GM12864 (cell line): ENCODE measurements around the gene CASKIN1.
"Not testable (repeated sequence)": the region's sequence is repeated elsewhere in the genome, so short reads cannot be mapped to it uniquely, and the experiment has no call there.

Source experiments
- DNase-seq: peaks from one replicate; pipeline ENCODE4 v3.0.0-alpha.2; 2011; ENCODE audit warnings: low read depth
- H3K4me3 ChIP-seq: 2 replicates; pipeline ENCODE4 v1.5.1; 2011; ENCODE audit warnings: mild to moderate bottlenecking, low read depth, low read length, control low read depth
- TF ChIP-seq, protein P1 (sequence below): IDR thresholded peaks from 2 replicates; pipeline ENCODE4 v1.5.1; 2011; ENCODE audit warnings: low read depth, mild to moderate bottlenecking, moderate library complexity, low read length, control low read depth, inconsistent platforms; ENCODE audit errors: missing control alignments

CASKIN1 gene

DNA sequence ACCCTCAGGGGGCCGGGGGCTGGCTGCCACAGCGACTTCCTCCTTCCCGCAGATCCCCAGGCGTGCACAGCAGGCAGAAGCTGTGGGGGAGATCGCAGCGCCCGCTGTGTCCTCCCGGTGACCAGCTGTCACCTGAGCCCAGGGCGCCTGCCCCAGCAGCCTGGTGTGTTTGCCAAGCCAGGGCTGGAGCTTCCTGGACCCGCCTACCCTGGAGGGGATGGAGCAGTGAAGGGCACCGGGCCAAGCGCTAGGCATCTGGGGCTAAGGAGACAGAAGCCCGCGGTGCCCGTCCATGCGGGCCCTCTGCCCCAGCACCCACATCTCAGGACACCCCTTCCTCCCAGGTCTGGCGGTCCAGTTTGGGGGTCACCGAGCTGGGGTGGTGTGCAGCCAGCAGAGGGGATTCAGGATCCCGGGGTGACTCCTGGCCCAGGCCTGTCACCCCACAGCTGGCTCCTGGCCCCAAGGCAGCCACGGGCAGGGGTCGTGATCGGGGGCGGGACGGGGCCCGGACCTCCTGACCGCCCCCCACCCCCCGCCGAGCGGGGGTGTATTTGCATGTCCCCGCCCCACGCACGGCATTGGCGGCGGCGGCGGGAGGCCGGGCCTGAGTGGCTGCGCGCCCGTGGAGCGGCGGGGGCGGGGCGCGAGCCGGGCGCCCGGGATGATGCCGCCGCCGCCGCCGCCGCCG, 48.3 kb downstream of the CASKIN1 start, which contains the start of gene RAB26:
Gene RAB26, plus strand, starts transcription at position 645 of the 691 bp plus-strand sequence. CDS start 159 bp downstream, outside the sequence.
- TF ChIP-seq, protein P1, sequence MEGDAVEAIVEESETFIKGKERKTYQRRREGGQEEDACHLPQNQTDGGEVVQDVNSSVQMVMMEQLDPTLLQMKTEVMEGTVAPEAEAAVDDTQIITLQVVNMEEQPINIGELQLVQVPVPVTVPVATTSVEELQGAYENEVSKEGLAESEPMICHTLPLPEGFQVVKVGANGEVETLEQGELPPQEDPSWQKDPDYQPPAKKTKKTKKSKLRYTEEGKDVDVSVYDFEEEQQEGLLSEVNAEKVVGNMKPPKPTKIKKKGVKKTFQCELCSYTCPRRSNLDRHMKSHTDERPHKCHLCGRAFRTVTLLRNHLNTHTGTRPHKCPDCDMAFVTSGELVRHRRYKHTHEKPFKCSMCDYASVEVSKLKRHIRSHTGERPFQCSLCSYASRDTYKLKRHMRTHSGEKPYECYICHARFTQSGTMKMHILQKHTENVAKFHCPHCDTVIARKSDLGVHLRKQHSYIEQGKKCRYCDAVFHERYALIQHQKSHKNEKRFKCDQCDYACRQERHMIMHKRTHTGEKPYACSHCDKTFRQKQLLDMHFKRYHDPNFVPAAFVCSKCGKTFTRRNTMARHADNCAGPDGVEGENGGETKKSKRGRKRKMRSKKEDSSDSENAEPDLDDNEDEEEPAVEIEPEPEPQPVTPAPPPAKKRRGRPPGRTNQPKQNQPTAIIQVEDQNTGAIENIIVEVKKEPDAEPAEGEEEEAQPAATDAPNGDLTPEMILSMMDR = no peak
- peak within 1 kb of the TSS; percentile 43 for H3K4me3 ChIP-seq
- DNase-seq = no peak

DNA sequence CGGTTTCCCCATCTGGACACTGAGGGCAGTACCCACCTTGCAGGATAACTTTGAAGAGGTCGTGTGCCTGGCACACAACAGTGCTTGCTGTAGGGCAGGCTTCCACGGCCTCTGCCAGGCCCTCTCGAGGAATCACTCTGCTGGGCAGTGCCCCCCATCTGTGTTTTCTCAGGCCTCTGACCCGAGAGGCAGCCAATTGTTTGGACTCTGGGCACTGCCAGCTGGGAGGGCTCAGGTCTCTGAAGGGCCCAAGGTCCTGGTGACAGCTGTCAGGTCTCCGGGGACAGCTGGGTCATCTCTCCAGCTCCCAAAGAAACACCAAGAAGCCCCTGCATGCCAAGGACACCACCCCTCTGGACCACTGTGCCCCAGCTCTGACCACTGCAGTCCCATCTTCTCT, 49.0 kb downstream of the CASKIN1 start:
- no peak for DNase-seq
- H3K4me3 ChIP-seq = no peak overlapping the region
- TF ChIP-seq, protein P1 = no peak

DNA sequence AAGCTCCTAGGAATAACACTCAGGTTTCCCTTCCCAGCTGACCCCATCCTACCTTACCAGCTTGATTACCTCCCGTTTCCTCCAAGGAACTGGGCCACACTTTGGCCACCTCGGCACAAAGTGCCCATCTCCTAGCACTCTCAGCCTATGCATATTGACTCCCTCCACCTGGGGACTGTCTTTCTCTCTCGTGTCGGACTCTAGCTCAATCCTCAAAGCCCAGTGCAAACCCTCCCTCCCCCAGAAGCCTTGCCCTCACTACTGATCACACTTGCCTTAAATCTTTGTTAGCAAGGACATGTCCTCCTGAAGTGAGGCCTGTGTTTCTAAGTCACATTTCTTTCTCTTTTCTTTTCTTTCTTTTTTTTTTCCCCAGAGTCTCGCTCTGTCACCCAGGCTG, 50.6 kb downstream of the CASKIN1 start:
- TF ChIP-seq, protein P1 = no peak
- H3K4me3 ChIP-seq = no peak overlapping the region
- DNase-seq = no peak

GRCh38 chr16:2143878-2144485, 52.4 kb downstream of the CASKIN1 start:
- H3K4me3 ChIP-seq = no peak overlapping the region
- DNase-seq = no peak
- TF ChIP-seq, protein P1 = no peak

DNA sequence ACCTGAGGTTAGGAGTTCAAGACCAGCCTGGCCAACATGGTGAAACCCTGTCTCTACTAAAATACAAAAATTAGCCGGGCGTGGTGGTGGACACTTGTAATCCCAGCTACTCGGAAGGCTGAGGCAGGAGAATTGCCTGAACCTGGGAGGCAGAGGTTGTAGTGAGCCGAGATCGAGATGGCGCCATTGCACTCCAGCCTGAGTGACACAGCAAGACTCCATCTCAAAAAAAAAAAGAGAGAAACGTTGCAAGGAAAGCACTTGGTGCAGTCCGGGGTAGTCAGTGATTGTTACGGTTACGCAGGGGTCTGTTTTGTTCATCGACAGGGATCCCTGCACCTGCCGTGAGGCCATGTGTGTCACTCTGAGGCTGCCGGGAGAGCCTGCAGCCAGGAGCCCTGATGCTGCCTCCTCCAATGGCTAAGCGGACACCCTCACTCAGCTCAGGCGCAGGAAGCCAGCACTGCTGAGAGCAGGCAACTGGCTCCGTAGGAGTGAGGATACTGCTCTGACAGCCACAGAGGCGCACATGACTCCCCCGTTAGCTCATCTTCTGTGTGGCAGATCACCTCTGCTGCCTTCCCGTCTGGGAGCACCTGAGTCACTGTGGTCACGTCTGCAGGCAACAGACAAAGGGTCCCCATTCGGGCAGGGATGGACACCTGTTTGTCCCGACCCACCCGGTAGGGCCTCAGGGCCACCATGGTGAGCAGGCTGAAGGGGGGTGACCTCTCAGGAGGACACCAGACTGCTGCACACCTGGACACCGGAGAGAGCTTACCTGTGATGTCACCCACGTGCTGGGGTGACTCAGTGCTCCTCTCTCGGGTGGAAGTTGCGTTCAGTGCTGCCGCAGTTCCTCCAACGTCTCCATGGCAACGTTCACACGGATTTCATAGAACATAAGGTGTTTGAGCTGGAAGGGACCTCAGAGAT, 53.2 kb downstream of the CASKIN1 start:
- DNase-seq = no peak
- H3K4me3 ChIP-seq = no peak overlapping the region
- TF ChIP-seq, protein P1 = no peak

DNA sequence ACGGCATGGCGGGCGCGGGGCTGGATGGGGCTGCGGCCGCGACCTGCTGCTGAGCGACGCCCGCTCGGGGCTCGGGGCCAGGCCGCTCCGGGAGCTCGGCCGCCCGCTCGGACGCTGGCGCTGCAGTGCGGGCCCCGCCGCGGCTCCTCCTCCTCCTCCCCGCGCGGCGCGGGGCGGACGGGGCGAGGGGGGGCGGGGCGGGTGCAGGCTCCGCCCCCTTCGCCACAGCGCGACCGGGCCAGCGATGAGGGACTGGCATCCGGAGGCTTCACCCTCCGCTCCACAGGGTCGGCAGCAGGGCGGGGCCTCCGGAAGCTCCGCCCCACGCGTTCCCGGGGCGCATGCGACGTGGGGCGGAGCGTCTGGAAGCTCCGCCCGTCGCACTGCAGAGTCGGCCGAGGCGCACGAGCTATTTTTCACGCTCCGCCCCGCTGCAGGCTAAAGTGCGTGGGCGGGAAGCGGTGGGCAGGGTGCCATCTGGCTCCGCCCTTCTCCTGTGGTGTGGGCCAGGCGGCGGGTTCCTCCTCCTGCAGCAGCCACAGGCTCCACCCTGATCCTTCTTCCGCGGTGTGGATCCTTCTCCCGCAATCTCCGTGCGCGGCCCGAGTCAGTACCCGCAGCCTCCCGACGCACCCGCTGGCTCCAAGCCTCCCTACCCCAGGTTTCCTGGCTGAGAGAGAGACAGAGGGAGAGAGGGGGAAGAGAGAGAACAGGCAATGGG, 60.5 kb downstream of the CASKIN1 start, which contains the start of gene PKD1:
Gene PKD1, minus strand, starts transcription at position 129 of the 721 bp plus-strand sequence. CDS start 209 bp downstream, outside the sequence.
- H3K4me3 ChIP-seq = peak within 1 kb of the TSS; percentile 55
- DNase-seq = peak; percentile 73

DNA sequence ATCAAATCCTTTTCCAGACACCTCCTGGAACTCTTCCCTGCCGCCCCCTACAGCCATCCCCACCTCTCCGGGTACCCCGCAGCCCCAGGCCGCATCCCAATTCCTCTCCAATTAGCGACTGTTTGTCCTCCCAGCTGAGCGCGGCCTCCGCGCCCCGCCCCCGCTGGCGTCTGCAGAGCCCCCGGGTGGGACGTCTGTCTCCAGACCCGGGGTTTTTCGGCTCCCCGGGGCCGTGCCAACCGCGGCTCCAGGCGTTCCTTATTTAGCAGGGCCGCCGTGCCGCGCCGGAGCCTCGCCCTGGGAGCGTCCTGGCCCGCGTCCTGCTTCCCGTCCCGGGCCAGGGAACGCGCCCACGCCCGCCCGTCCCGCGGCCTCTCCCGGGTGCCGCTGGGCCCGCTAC, 61.3 kb downstream of the CASKIN1 start:
- not testable (repeated sequence) for DNase-seq
- peak overlapping the region; percentile 47 for H3K4me3 ChIP-seq

- not testable (repeated sequence) for DNase-seq, H3K4me3 ChIP-seq
These were observed 62.6 kb downstream of the CASKIN1 start for GRCh38 chr16:2133797-2134196.

DNA sequence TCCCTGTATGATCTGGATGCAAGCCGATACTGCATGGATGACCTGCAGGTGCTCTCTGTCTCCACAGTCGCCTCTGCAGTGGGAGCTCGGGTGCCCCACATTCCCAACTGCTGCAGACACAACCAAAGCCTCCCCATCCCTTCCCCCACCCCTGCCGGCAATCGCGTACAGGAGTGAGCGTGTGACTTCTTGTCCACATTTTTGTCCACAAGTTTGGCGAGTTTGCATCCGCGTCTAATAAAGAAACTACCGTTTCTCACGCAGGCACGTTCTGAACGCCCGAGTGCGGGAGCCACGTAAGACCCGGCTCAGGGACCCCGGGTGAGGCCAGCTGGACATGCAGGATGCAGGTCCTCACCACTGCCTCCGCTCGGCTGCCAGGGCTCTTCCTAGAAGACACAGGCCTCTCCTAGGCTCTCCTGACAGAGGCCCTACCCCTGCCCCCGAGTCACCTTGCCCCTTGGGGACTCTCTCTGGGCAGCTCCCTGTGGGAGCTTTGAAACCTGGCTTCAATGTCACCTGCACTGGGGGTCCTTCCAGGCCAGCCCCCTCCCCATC, 66.4 kb downstream of the CASKIN1 start:
- not testable (repeated sequence) for H3K4me3 ChIP-seq, DNase-seq

- H3K4me3 ChIP-seq, DNase-seq: not testable (repeated sequence)
These were observed 67.2 kb downstream of the CASKIN1 start for GRCh38 chr16:2129251-2129650.

DNA sequence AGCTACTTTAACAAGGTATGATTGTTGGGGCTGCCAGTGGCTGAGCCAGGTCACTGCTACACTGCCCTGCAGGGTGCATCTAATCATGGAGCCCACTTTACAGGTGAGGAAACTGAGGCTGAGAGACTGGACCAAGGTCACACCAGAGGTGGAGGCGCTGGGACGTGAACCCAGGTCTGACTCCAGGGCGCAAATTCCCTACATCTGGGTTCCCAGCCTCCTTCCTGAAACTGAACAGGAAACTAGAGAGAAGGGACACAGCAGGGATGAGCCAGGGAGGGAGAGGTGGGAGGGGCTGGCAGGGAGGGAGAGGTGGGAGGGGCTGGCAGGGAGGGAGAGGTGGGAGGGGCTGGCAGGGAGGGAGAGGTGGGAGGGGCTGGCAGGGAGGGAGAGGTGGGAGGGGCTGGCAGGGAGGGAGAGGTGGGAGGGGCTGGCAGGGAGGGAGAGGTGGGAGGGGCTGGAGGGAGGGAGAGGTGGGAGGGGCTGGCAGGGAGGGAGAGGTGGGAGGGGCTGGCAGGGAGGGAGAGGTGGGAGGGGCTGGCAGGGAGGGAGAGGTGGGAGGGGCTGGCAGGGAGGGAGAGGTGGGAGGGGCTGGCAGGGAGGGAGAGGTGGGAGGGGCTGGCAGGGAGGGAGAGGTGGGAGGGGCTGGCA, 68.7 kb downstream of the CASKIN1 start:
- H3K4me3 ChIP-seq, DNase-seq: not testable (repeated sequence)
